GM12801 (cell line): ENCODE data around the gene STX11.

Source experiments
- CTCF ChIP-seq: IDR thresholded peaks from one replicate; pipeline ENCODE4 v1.5.1; 2011; ENCODE audit warnings: control low read depth; ENCODE audit not compliant: insufficient read length; ENCODE audit errors: extremely low read depth

STX11 gene

GRCh38 chr6:144143106-144143505, 7.2 kb upstream of the STX11 start:
- no peak for TF ChIP-seq CTCF

- TF ChIP-seq CTCF = no peak
Measured at GRCh38 chr6:144143878-144144277, 6.4 kb upstream of the STX11 start.

GRCh38 chr6:144144996-144145395, 5.3 kb upstream of the STX11 start:
- no peak for TF ChIP-seq CTCF

GRCh38 chr6:144145541-144145940, 4.8 kb upstream of the STX11 start:
- TF ChIP-seq CTCF = no peak

DNA sequence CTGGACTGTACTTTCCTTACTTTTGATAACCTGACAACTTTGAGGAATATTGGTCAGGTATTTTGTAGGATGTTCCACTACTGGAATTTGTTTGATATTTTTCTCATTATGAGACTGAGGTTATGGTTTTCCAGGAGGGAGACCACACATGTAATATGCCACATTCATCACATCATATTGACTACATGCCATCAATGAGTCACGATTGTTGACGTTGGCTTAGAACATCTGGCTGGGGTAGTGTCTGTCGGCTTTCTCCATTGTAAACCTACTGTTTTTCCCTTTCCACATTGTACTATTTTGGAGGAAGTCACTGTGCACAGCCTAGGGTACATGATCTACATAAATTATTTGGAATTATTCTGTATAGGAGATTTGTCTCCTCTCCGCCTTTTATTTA, 1.4 kb upstream of the STX11 start:
- TF ChIP-seq CTCF = no peak

DNA sequence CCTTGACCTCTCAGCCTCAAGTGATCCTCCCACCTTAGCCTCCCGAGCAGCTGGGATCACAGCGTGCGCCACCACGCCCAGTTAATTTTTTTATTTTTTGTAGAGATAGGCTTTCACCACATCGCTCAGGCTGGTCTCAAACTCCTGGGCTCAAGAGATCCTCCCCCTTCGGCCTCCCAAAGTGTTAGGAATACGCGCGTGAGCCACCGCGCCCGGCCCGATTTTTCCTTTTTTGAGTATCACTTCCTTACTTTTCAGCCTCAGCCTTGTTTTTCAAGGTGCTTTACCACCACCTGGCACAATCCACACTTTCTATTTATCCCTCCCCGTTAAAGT, 791 bp upstream of the STX11 start:
- TF ChIP-seq CTCF = no peak

- no peak for TF ChIP-seq CTCF
Measured at GRCh38 chr6:144150710-144151657, 667 bp downstream of the STX11 start.
